Testis (tissue), 3 donors: ENCODE data around the gene KANK2. TPM values are rescaled to one million over a fixed set of nuclear protein-coding genes. Genes with fewer than 3 reads are reported as not detected.
A peak's percentile ranks its signal among the peaks of the same experiment; 100 is the strongest.

Experiments used
- DNase-seq: peaks from one replicate; pipeline ENCODE4 v3.0.0-alpha.2; 2019
- H3K27ac ChIP-seq, 2 donors: fragments of 200-600 bp; sonication (generic); one replicate each; pipeline ENCODE4 v1.5.1; 2019
- H3K27me3 ChIP-seq: fragments of 200-600 bp; sonication (generic); one replicate; pipeline ENCODE4 v1.5.1; 2019
- H3K36me3 ChIP-seq: fragments of 200-600 bp; sonication (generic); one replicate; pipeline ENCODE4 v1.5.1; 2017; ENCODE audit warnings: low read depth; ENCODE audit errors: missing control alignments
- H3K4me1 ChIP-seq: fragments of 200-600 bp; sonication (generic); one replicate; pipeline ENCODE4 v1.5.1; 2019
- H3K4me3 ChIP-seq, 2 donors: fragments of 200-600 bp; sonication (generic); one replicate each; pipeline ENCODE4 v1.5.1; 2017 to 2019
- H3K9me3 ChIP-seq: fragments of 200-600 bp; sonication (generic); one replicate; pipeline ENCODE4 v1.5.1; 2017
- CTCF ChIP-seq, 3 experiments: fragments of 450-650 bp in 2 of 3; fragments of 200-600 bp in 1 of 3; sonication (generic) in 1 of 3; IDR thresholded peaks; one replicate each; pipeline ENCODE4 v1.5.1; 2016 to 2019; ENCODE audit warnings: antibody characterized with exemption in 3 of 3, mild to moderate bottlenecking in 2 of 3, moderate library complexity in 1 of 3
- POLR2A ChIP-seq: fragments of 450-650 bp; IDR thresholded peaks from one replicate; pipeline ENCODE4 v1.6.1; 2017; ENCODE audit warnings: antibody characterized with exemption, mild to moderate bottlenecking, moderate library complexity
- WGBS, 2 donors: methylation state at CpG; one replicate each; pipeline ENCODE4 v1.1.5; 2018; 5-methylcytosine and 5-hydroxymethylcytosine counted together
- intact Hi-C: fragments of 100-400 bp; cut with DNase I; formaldehyde crosslinking; loops from one replicate; pipeline ENCODE4 v1.15.1; 2023; ENCODE audit warnings: low total_unique reads
- polyA plus RNA-seq: library from polyadenylated mRNA; stranded (reverse); fragments of 350-450 nt; fragmentation: Illumina TruSeq; extraction: RNeasy Lipid Tissue Mini Kit (QIAGEN cat#74804); gene quantifications from one replicate; pipeline ENCODE4 v1.2.3, GENCODE V29; 2014; ENCODE audit warnings: low read depth, low replicate concordance; ENCODE audit not compliant: insufficient read depth
- total RNA-seq, 2 donors: library from RNA; depleted of rRNA; stranded (reverse); fragments of >200 nt; gene quantifications; one replicate each; pipeline ENCODE4 v1.2.3, GENCODE V29; 2016

Gene KANK2
- total and polyA plus RNA-seq, 3 donors from 2014 or later = 77.7 to 161 (median 98.9) TPM

- Histone ChIP-seq H3K27me3 (no peaks in the 10 kb centered on the region), H3K27ac (peak overlapping the region; percentile 61 to 88), H3K36me3 (no peaks in the 10 kb centered on the region), H3K9me3 (no peaks in the 10 kb centered on the region), H3K4me3 (no peak overlapping the region), H3K4me1 (peaks cover 38% of the 10 kb centered on the region)
- WGBS, 2 donors = 21 to 32% methylated on average over 26 to 28 of the region's 28 CpGs
- TF ChIP-seq CTCF (IDR thresholded peaks at IDR 0.05) = peak; percentile 74 to 87 (median 83)
- TF ChIP-seq POLR2A = no peak
- peak; percentile 84 for DNase-seq
- intact Hi-C loops = loop anchor here (2.0 to 10.0 kb wide), 2 partner anchors 65 to 147 kb away; no protein-coding TSS in a partner anchor
These were observed 59.6 kb downstream of the KANK2 start for GRCh38 chr19:11137542-11138384.

GRCh38 chr19:11136400-11137101 lies 60.8 kb downstream of the KANK2 start:
- Histone ChIP-seq H3K27ac (peak overlapping the region in 1 of 2 donors; percentile 88), H3K4me3 (no peak overlapping the region), H3K4me1 (peaks cover 28% of the 10 kb centered on the region), H3K36me3 (no peaks in the 10 kb centered on the region), H3K27me3 (no peaks in the 10 kb centered on the region), H3K9me3 (no peaks in the 10 kb centered on the region)
- no peak for TF ChIP-seq CTCF (IDR thresholded peaks at IDR 0.05)
- TF ChIP-seq POLR2A = no peak
- intact Hi-C loops = loop anchor here (2.0 to 10.0 kb wide), 2 partner anchors 66 to 148 kb away; no protein-coding TSS in a partner anchor
- 77 to 88% methylated on average over 9 to 14 of the region's 14 CpGs for WGBS, 2 donors
- DNase-seq = no peak

GRCh38 chr19:11131471-11131870 lies 65.9 kb downstream of the KANK2 start:
- TF ChIP-seq CTCF (IDR thresholded peaks at IDR 0.05) = no peak
- TF ChIP-seq POLR2A = no peak
- intact Hi-C loops = loop anchor here (10.0 kb wide), 1 partner anchor 153 kb away; no protein-coding TSS in a partner anchor
- DNase-seq = no peak
- WGBS, 2 donors = 72 to 74% methylated on average over 7 of the region's 7 CpGs
- H3K4me3 ChIP-seq = no peak overlapping the region
- no peaks in the 10 kb centered on the region for H3K9me3 ChIP-seq
- H3K27ac ChIP-seq = peak overlapping the region; percentile 9 to 14
- no peaks in the 10 kb centered on the region for H3K27me3 ChIP-seq
- no peaks in the 10 kb centered on the region for H3K4me1 ChIP-seq
- no peaks in the 10 kb centered on the region for H3K36me3 ChIP-seq

GRCh38 chr19:11130824-11131455 lies 66.4 kb downstream of the KANK2 start:
- H3K4me1 ChIP-seq = no peaks in the 10 kb centered on the region
- H3K4me3 ChIP-seq = no peak overlapping the region
- H3K36me3 ChIP-seq = no peaks in the 10 kb centered on the region
- DNase-seq = peak; percentile 84
- H3K9me3 ChIP-seq = no peaks in the 10 kb centered on the region
- peak; percentile 83 to 86 (median 84) for TF ChIP-seq CTCF (IDR thresholded peaks at IDR 0.05)
- TF ChIP-seq POLR2A = no peak
- 53 to 66% methylated on average over 18 to 19 of the region's 19 CpGs for WGBS, 2 donors
- no peaks in the 10 kb centered on the region for H3K27me3 ChIP-seq
- peak overlapping the region; percentile 9 to 14 for H3K27ac ChIP-seq
- intact Hi-C loops = loop anchor here (10.0 kb wide), 1 partner anchor 154 kb away; no protein-coding TSS in a partner anchor
